K562 (cell line): ENCODE data around the gene LRRC25. TPM values are rescaled to one million over a fixed set of nuclear protein-coding genes. Genes with fewer than 3 reads are reported as not detected.
A peak's percentile ranks its signal among the peaks of the same experiment; 100 is the strongest.

ENCODE experiments used
- ARID4B ChIP-seq: sonication (generic); formaldehyde crosslinking; IDR thresholded peaks from 2 replicates; pipeline ENCODE4 v1.8.0; 2022; ENCODE audit warnings: mild to moderate bottlenecking, missing genetic modification reagents
- CREM ChIP-seq: IDR thresholded peaks from 2 replicates; pipeline ENCODE4 v1.6.1; 2014; ENCODE audit warnings: antibody characterized with exemption, low read depth
- CTBP1 ChIP-seq: fragments of 450-650 bp; IDR thresholded peaks from 2 replicates; pipeline ENCODE4 v1.6.1; 2016; ENCODE audit warnings: borderline replicate concordance
- E2F3 ChIP-seq: fragments of 250-450 bp; sonication (Bioruptor Pico); IDR thresholded peaks from 2 replicates; pipeline ENCODE4 v1.4.0; 2020; ENCODE audit warnings: mild to moderate bottlenecking
- EP300 ChIP-seq: IDR thresholded peaks from 2 replicates; pipeline ENCODE4 v1.6.1; 2012; ENCODE audit warnings: low read length, improper control_type of control experiment
- HDAC1 ChIP-seq, 2 experiments: fragments of 450-650 bp; IDR thresholded peaks; 2 replicates each; pipeline ENCODE4 v1.6.1; 2016 to 2017; ENCODE audit warnings: inconsistent platforms in 1 of 2, mild to moderate bottlenecking in 1 of 2, moderate library complexity in 1 of 2
- ILF3 ChIP-seq: fragments of 450-650 bp; IDR thresholded peaks from 2 replicates; pipeline ENCODE4 v1.6.1; 2018; ENCODE audit warnings: antibody characterized with exemption, mild to moderate bottlenecking, moderate library complexity, borderline replicate concordance
- KDM1A ChIP-seq, 2 experiments: fragments of 450-650 bp; IDR thresholded peaks; 2 replicates each; pipeline ENCODE4 v1.6.1; 2016; ENCODE audit warnings: mild to moderate bottlenecking in 2 of 2
- KDM5B ChIP-seq: fragments of 200-600 bp; sonication (generic); IDR thresholded peaks from 2 replicates; pipeline ENCODE4 v1.6.1; 2012; ENCODE audit warnings: low read depth, mild to moderate bottlenecking, moderate library complexity, low read length, control low read depth, inconsistent platforms; ENCODE audit not compliant: insufficient replicate concordance
- MLLT1 ChIP-seq, 2 experiments: fragments of 450-650 bp; IDR thresholded peaks; 2 replicates each; pipeline ENCODE4 v1.6.1; 2016
- MXI1 ChIP-seq: IDR thresholded peaks from 2 replicates; pipeline ENCODE4 v1.6.1; 2011; ENCODE audit warnings: low read depth, mild to moderate bottlenecking, improper control_type of control experiment, low read length
- PRPF4 ChIP-seq: fragments of 200-400 bp; formaldehyde crosslinking; IDR thresholded peaks from one replicate; pipeline ENCODE4 v1.6.1; 2017; ENCODE audit warnings: low read length, low read depth, mild to moderate bottlenecking; ENCODE audit not compliant: insufficient read depth, poor library complexity, severe bottlenecking
- RBFOX2 ChIP-seq: fragments of 200-400 bp; formaldehyde crosslinking; IDR thresholded peaks from 2 replicates; pipeline ENCODE4 v1.6.1; 2017; ENCODE audit warnings: low read depth, mild to moderate bottlenecking, low read length, moderate library complexity
- RCOR1 ChIP-seq, 2 experiments: IDR thresholded peaks; 2 replicates each; pipeline ENCODE4 v1.6.1; 2012; ENCODE audit warnings: low read depth in 2 of 2, low read length in 2 of 2, borderline replicate concordance in 1 of 2, improper control_type of control experiment in 1 of 2
- U2AF1 ChIP-seq: fragments of 200-400 bp; formaldehyde crosslinking; optimal IDR thresholded peaks from 2 replicates; pipeline ENCODE3; 2017; ENCODE audit warnings: mild to moderate bottlenecking, low read depth, low read length, moderate library complexity
- XRCC3 ChIP-seq: fragments of 450-650 bp; IDR thresholded peaks from 2 replicates; pipeline ENCODE4 v1.6.1; 2017; ENCODE audit warnings: mild to moderate bottlenecking, moderate library complexity
- ZBTB17 ChIP-seq: fragments of 450-650 bp; formaldehyde crosslinking; IDR thresholded peaks from 2 replicates; pipeline ENCODE4 v1.4.0; 2020; ENCODE audit warnings: mild to moderate bottlenecking
- ZEB2 ChIP-seq: fragments of 450-650 bp; IDR thresholded peaks from 2 replicates; pipeline ENCODE4 v1.6.1; 2016
- ZNF12 ChIP-seq: sonication (generic); formaldehyde crosslinking; IDR thresholded peaks from 2 replicates; pipeline ENCODE4 v1.4.0; 2020; ENCODE audit warnings: mild to moderate bottlenecking, missing genetic modification reagents
- ZNF384 ChIP-seq: IDR thresholded peaks from 2 replicates; pipeline ENCODE4 v1.6.1; 2012; ENCODE audit warnings: low read depth, low read length, improper control_type of control experiment
- ZNF445 ChIP-seq: fragments of 250-450 bp; sonication (Bioruptor Pico); IDR thresholded peaks from 2 replicates; pipeline ENCODE4 v1.4.0; 2020; ENCODE audit warnings: low read depth, mild to moderate bottlenecking, moderate library complexity
- ZNF644 ChIP-seq: fragments of 200-800 bp; sonication (Bioruptor generic); IDR thresholded peaks from 2 replicates; pipeline ENCODE4 v1.6.1; 2016; ENCODE audit warnings: low read depth, missing genetic modification characterization, missing compliant biosample characterization
- ZNF780A ChIP-seq: fragments of 250-450 bp; sonication (Bioruptor Pico); IDR thresholded peaks from 2 replicates; pipeline ENCODE4 v1.5.0; 2021; ENCODE audit warnings: mild to moderate bottlenecking
- polyA plus RNA-seq, 8 experiments: library from polyadenylated mRNA; depleted of rRNA in 4 of 8; stranded (reverse) in 5 of 8; unstranded in 3 of 8; fragments of >200 nt; fragmentation: Nextera tagmentation in 2 of 8; fragmentation: Illumina TruSeq in 1 of 8; extraction: Ambion mirVana in 2 of 8; extraction: Trizol in 1 of 8; gene quantifications; 2 replicates each; pipeline versions ENCODE4 v1.2.1 to v1.2.3, GENCODE V29; 2011 to 2014; ENCODE audit warnings: inconsistent platforms in 1 of 8, missing spikeins in 1 of 8
- total RNA-seq, 7 experiments: library from RNA; depleted of rRNA in 6 of 7; stranded (reverse); fragments of >200 nt in 6 of 7; fragmentation: Illumina TruSeq in 2 of 7; extraction: Trizol in 2 of 7; gene quantifications; 2 replicates each; pipeline versions ENCODE4 v1.2.1 to v1.2.3, GENCODE V29; 2011 to 2021; ENCODE audit warnings: low replicate concordance in 1 of 7

Gene LRRC25
- total and polyA plus RNA-seq, 9 of the 15 experiments (the other 6 are each of a cell fraction or from before 2014, with no cell fraction given) = 0.07 to 0.36 (median 0.10) TPM; not detected in 3

GRCh38 chr19:18388100-18388959 is 9.1 kb downstream of the LRRC25 start (continued):
- TF ChIP-seq ZNF445 (CRISPR knock-in tag) = no peak
- peak; percentile 95 for TF ChIP-seq CTBP1
- TF ChIP-seq RBFOX2 = peak; percentile 95
- peak; percentile 100 for TF ChIP-seq U2AF1
- TF ChIP-seq XRCC3 = no peak
- TF ChIP-seq KDM1A (IDR thresholded peaks at IDR 0.05) = no peak
- TF ChIP-seq MLLT1 (IDR thresholded peaks at IDR 0.05) = peak; percentile 19 to 67
- TF ChIP-seq ZNF780A = no peak
- 0 out of 2 replicates have a peak, but pooled peaks have one; percentile 18 for TF ChIP-seq MXI1
- TF ChIP-seq RCOR1 (IDR thresholded peaks at IDR 0.05; ENCODE audit: borderline replicate concordance in 1 of 2, low read depth in 2 of 2, low read length in 2 of 2) = peak; percentile 36 to 64; a peak in 2 of 4 replicates
- TF ChIP-seq ZNF644 = no peak
- TF ChIP-seq EP300 = peak; percentile 7; the same call in 1 of the 2 replicates
- TF ChIP-seq HDAC1 (IDR thresholded peaks at IDR 0.05) = peak in 1 of 2 experiments; percentile 75; a peak in 2 of 4 replicates
- peak; percentile 34; the same call in 1 of the 2 replicates for TF ChIP-seq ZEB2
- peak; percentile 73 for TF ChIP-seq KDM5B
- TF ChIP-seq ILF3 = no peak; the same call in 1 of the 2 replicates
- TF ChIP-seq E2F3 (CRISPR knock-in tag) = 0 out of 2 replicates have a peak, but pooled peaks have one; percentile 21
- peak; percentile 54; the same call in 1 of the 2 replicates for TF ChIP-seq ZNF384
- TF ChIP-seq ZBTB17 (CRISPR knock-in tag) = peak; percentile 91
- TF ChIP-seq ZNF12 (CRISPR knock-in tag) = peak; percentile 84; the same call in 1 of the 2 replicates
- peak; percentile 91 for TF ChIP-seq PRPF4
- TF ChIP-seq CREM = peak; percentile 82
- TF ChIP-seq ARID4B (CRISPR knock-in tag) = peak; percentile 98
